A673 (cell line): ENCODE measurements around the gene TANC1. TPM values are rescaled to one million over a fixed set of nuclear protein-coding genes. Genes with fewer than 3 reads are reported as not detected.
A peak's percentile ranks its signal among the peaks of the same experiment; 100 is the strongest.

Experiments
- BruUV-seq: library from RNA; stranded (reverse); fragments of 400-500 nt; replicated peaks from 2 replicates; lab custom pipeline; 2021; lab: Mats Ljungman, UMichigan
- CTCF ChIA-PET: fragments of 300-600 bp; sonication (Branson Sonifier 250); formaldehyde crosslinking; loops from one replicate; lab custom pipeline; 2022; ENCODE audit warnings: antibody characterized with exemption; lab: Charles Lee
- POLR2A ChIA-PET: fragments of 300-600 bp; sonication (Branson Sonifier 250); formaldehyde crosslinking; loops from one replicate; lab custom pipeline; 2022; ENCODE audit warnings: antibody characterized with exemption; ENCODE audit not compliant: low non-redundant PET; lab: Charles Lee
- DNase-seq: peaks from one replicate; pipeline ENCODE4 v3.0.0-alpha.2; 2015; ENCODE audit warnings: low spot score
- H3K27ac ChIP-seq: fragments of 200-600 bp; sonication (generic); 2 replicates; pipeline ENCODE4 v1.5.1; 2016; ENCODE audit warnings: mixed run types, low read depth, mild to moderate bottlenecking, mixed read lengths, antibody characterized with exemption, low read length; ENCODE audit not compliant: poor library complexity, severe bottlenecking
- H3K27me3 ChIP-seq: fragments of 200-600 bp; sonication (generic); replicated peaks from 2 replicates; pipeline ENCODE4 v1.6.1; 2017; ENCODE audit warnings: mixed run types, low read depth, mild to moderate bottlenecking, mixed read lengths, antibody characterized with exemption, low read length; ENCODE audit not compliant: insufficient read depth, poor library complexity
- H3K36me3 ChIP-seq: fragments of 200-600 bp; sonication (generic); 2 replicates; pipeline ENCODE4 v1.6.1; 2016; ENCODE audit warnings: mixed run types, mild to moderate bottlenecking, mixed read lengths, antibody characterized with exemption, low read length; ENCODE audit not compliant: insufficient read depth, poor library complexity, severe bottlenecking
- H3K4me1 ChIP-seq: fragments of 200-600 bp; sonication (generic); 2 replicates; pipeline ENCODE4 v1.6.1; 2017; ENCODE audit warnings: mixed run types, mild to moderate bottlenecking, mixed read lengths, antibody characterized with exemption, low read length; ENCODE audit not compliant: insufficient read depth, poor library complexity, severe bottlenecking
- H3K4me3 ChIP-seq: fragments of 200-600 bp; sonication (generic); 2 replicates; pipeline ENCODE4 v1.5.1; 2016; ENCODE audit warnings: low read depth, mixed run types, mild to moderate bottlenecking, mixed read lengths, low read length; ENCODE audit not compliant: poor library complexity, severe bottlenecking
- H3K9me3 ChIP-seq: fragments of 200-600 bp; sonication (generic); 2 replicates; pipeline ENCODE4 v1.6.1; 2016; ENCODE audit warnings: mixed run types, low read depth, mild to moderate bottlenecking, mixed read lengths, antibody characterized with exemption, low read length; ENCODE audit not compliant: poor library complexity, severe bottlenecking
- CTCF ChIP-seq: fragments of 300-800, 200-600 bp; sonication (generic); conservative IDR thresholded peaks from 2 replicates; pipeline ENCODE4 v1.5.1; 2017; ENCODE audit warnings: low read depth, mild to moderate bottlenecking, antibody characterized with exemption, low read length, moderate library complexity, mixed read lengths
- EZH2 ChIP-seq: fragments of 200-600 bp; sonication (generic); IDR thresholded peaks from 2 replicates; pipeline ENCODE4 v1.6.1; 2017; ENCODE audit warnings: borderline replicate concordance, low read depth, mild to moderate bottlenecking, mixed read lengths, antibody characterized with exemption, low read length; ENCODE audit not compliant: poor library complexity, severe bottlenecking
- intact Hi-C: fragments of 100-400 bp; cut with micrococcal nuclease; formaldehyde crosslinking; loops from one replicate; pipeline ENCODE4 v1.10.0; 2022; ENCODE audit not compliant: unreplicated experiment
- total RNA-seq: library from RNA; stranded (reverse); gene quantifications from 2 replicates; pipeline ENCODE4 v1.2.3, GENCODE V29; 2021

The TANC1 gene
- total RNA-seq, 1 experiment from 2014 or later: 9.0 TPM

- Histone ChIP-seq H3K36me3 (no peaks in the 10 kb centered on the region), H3K9me3 (no peaks in the 10 kb centered on the region), H3K4me1 (peaks cover 6% of the 10 kb centered on the region), H3K4me3 (no peak overlapping the region), H3K27me3 (no peaks in the 10 kb centered on the region), H3K27ac (no peak overlapping the region)
- no peak for TF ChIP-seq EZH2
- no peak for TF ChIP-seq CTCF
- POLR2A ChIA-PET: no interaction called here
- BruUV-seq: no TSS peak
- CTCF ChIA-PET: interaction anchor here (0.7 to 0.9 kb wide), 2 partner anchors 150 to 218 kb away, joined by 3 to 7 read pairs; no protein-coding TSS in a partner anchor
- intact Hi-C loops: loop anchor here (2.0 kb wide), 1 partner anchor 83 kb away; no protein-coding TSS in a partner anchor
- DNase-seq: no peak
Measured at GRCh38 chr2:159119652-159120257, 151.3 kb downstream of the TANC1 start.

GRCh38 chr2:159123786-159124185 lies 155.3 kb downstream of the TANC1 start:
- CTCF ChIA-PET: no interaction called here
- intact Hi-C loops: no loop called here
- peaks cover 11% of the 10 kb centered on the region for H3K4me1 ChIP-seq

GRCh38 chr2:159124441-159124911 lies 156.0 kb downstream of the TANC1 start:
- peak; percentile 64 for DNase-seq
- CTCF ChIA-PET: no interaction called here
- intact Hi-C loops: no loop called here

More at GRCh38 chr2:159123786-159124185, 155.3 kb downstream of the TANC1 start:
- POLR2A ChIA-PET: no interaction called here
- Histone ChIP-seq H3K9me3 (no peaks in the 10 kb centered on the region), H3K27ac (no peak overlapping the region), H3K36me3 (no peaks in the 10 kb centered on the region), H3K27me3 (no peaks in the 10 kb centered on the region), H3K4me3 (no peak overlapping the region)
- BruUV-seq: no TSS peak
- DNase-seq: no peak
- TF ChIP-seq EZH2 (no peak), CTCF (no peak)

More at GRCh38 chr2:159124441-159124911, 156.0 kb downstream of the TANC1 start:
- H3K27me3 ChIP-seq: no peaks in the 10 kb centered on the region
- TF ChIP-seq CTCF (no peak), EZH2 (no peak)
- POLR2A ChIA-PET: no interaction called here
- H3K36me3 ChIP-seq: no peaks in the 10 kb centered on the region
- H3K4me1 ChIP-seq: peaks cover 12% of the 10 kb centered on the region
- peak overlapping the region; percentile 14 for H3K27ac ChIP-seq
- H3K9me3 ChIP-seq: no peaks in the 10 kb centered on the region
- BruUV-seq: no TSS peak
- no peak overlapping the region for H3K4me3 ChIP-seq
